ENCODE results near the gene UBE2J2.

GRCh38 chr1:1293263-1294249 lies 19.9 kb upstream of the UBE2J2 start:
- TF ChIP-seq POLR2A (IDR thresholded peaks at IDR 0.05; ENCODE audit: low read length) (no peak), GATA1 (IDR thresholded peaks at IDR 0.05; ENCODE audit: low read depth, low read length) (no peak)
